GM12878 (cell line): ENCODE measurements around the gene NOP56. TPM values are rescaled to one million over a fixed set of nuclear protein-coding genes. Genes with fewer than 3 reads are reported as not detected.

Source experiments
- ATAC-seq: fragments of 200-7000 bp; cut with Tn5 transposase; 3 replicates; pipeline ENCODE4 v1.9.1; 2020; ENCODE audit warnings: mild to moderate bottlenecking, moderate library complexity
- BruUV-seq: library from RNA; stranded (reverse); fragments of 400-500 nt; replicated peaks from 2 replicates; lab custom pipeline; 2021; lab: Mats Ljungman, UMichigan
- CTCF ChIA-PET: fragments of 300-600 bp; sonication (Branson Sonifier 250); formaldehyde crosslinking; extraction: SDS; loops from one replicate; lab custom pipeline; 2021; ENCODE audit warnings: inconsistent platforms; lab: Yijun Ruan, JAX
- POLR2A ChIA-PET: fragments of 350-600 bp; formaldehyde crosslinking; extraction: SDS; loops from one replicate; lab custom pipeline; 2021; ENCODE audit warnings: inconsistent platforms; lab: Charles Lee
- RAD21 ChIA-PET: fragments of 300-600 bp; sonication (Branson Sonifier 250); formaldehyde crosslinking; loops from one replicate; lab custom pipeline; 2023; ENCODE audit warnings: antibody characterized with exemption; ENCODE audit not compliant: unreplicated experiment; lab: Charles Lee
- SMC1A ChIA-PET: fragments of 300-600 bp; sonication (Branson Sonifier 250); formaldehyde crosslinking; loops from one replicate; lab custom pipeline; 2023; ENCODE audit not compliant: unreplicated experiment, uncharacterized antibody; lab: Charles Lee
- DNase-seq: peaks from one replicate; pipeline ENCODE4 v3.0.0-alpha.2; 2011; ENCODE audit warnings: low read depth, low spot score
- FAIRE-seq: peaks from 3 replicates; lab custom pipeline; 2011; peaks lifted over from hg19 to GRCh38; lab: Jason Lieb, UNC
- H2AFZ ChIP-seq: 2 replicates; pipeline ENCODE4 v1.6.0; 2011; ENCODE audit warnings: low read depth, low read length, control low read depth; ENCODE audit not compliant: control insufficient read depth
- H3K27ac ChIP-seq: 2 replicates; pipeline ENCODE4 v1.5.1; 2011; ENCODE audit warnings: control low read depth; ENCODE audit not compliant: control insufficient read depth, insufficient read depth
- H3K27me3 ChIP-seq, 2 experiments: replicated peaks in 1 of 2; 2 replicates each; pipeline versions ENCODE4 v1.6.0 to v1.6.1; 2011; ENCODE audit warnings: low read length in 1 of 2; ENCODE audit not compliant: control insufficient read depth in 2 of 2, insufficient read depth in 2 of 2
- H3K36me3 ChIP-seq, 2 experiments: 2 replicates each; pipeline ENCODE4 v1.5.1; 2011; ENCODE audit warnings: low read length in 1 of 2; ENCODE audit not compliant: control insufficient read depth in 2 of 2, insufficient read depth in 2 of 2
- H3K4me1 ChIP-seq: 2 replicates; pipeline ENCODE4 v1.6.1; 2011; ENCODE audit warnings: mild to moderate bottlenecking, low read length, moderate library complexity, mixed read lengths; ENCODE audit not compliant: control insufficient read depth, insufficient read depth
- H3K4me2 ChIP-seq: 2 replicates; pipeline ENCODE4 v1.6.0; 2011; ENCODE audit warnings: control low read depth; ENCODE audit not compliant: control insufficient read depth, insufficient read depth
- H3K4me3 ChIP-seq: fragments of 200-600 bp; sonication (generic); 2 replicates; pipeline ENCODE4 v1.5.1; 2016
- H3K79me2 ChIP-seq: 2 replicates; pipeline ENCODE4 v1.6.0; 2011; ENCODE audit warnings: low read length; ENCODE audit not compliant: control insufficient read depth, insufficient read depth
- H3K9ac ChIP-seq: 2 replicates; pipeline ENCODE4 v1.8.0; 2011; ENCODE audit warnings: low read length, control low read depth, mixed read lengths; ENCODE audit not compliant: control insufficient read depth, insufficient read depth
- H3K9me3 ChIP-seq: replicated peaks from 3 replicates; pipeline ENCODE4 v1.5.1; 2011; ENCODE audit warnings: mild to moderate bottlenecking, low read length; ENCODE audit not compliant: control insufficient read depth, insufficient read depth
- H4K20me1 ChIP-seq: 2 replicates; pipeline ENCODE4 v1.6.0; 2011; ENCODE audit not compliant: control insufficient read depth, insufficient read depth
- ASH2L ChIP-seq: fragments of 300-600, 200-600 bp; sonication (generic); IDR thresholded peaks from 2 replicates; pipeline ENCODE4 v1.6.1; 2017; ENCODE audit warnings: low read depth, mild to moderate bottlenecking, borderline replicate concordance
- CBFB ChIP-seq: IDR thresholded peaks from 2 replicates; pipeline ENCODE4 v1.6.1; 2016; ENCODE audit warnings: antibody characterized with exemption, low read depth
- CREB1 ChIP-seq: IDR thresholded peaks from 2 replicates; pipeline ENCODE4 v1.6.1; 2012; ENCODE audit warnings: low read depth, mild to moderate bottlenecking, inconsistent platforms
- FOS ChIP-seq: IDR thresholded peaks from 3 replicates; pipeline ENCODE4 v1.6.1; 2011; ENCODE audit warnings: borderline replicate concordance; ENCODE audit not compliant: insufficient read length; ENCODE audit errors: extremely low read depth
- GABPA ChIP-seq: IDR thresholded peaks from 2 replicates; pipeline ENCODE4 v1.6.1; 2014; ENCODE audit warnings: antibody characterized with exemption, low read depth, mild to moderate bottlenecking, inconsistent platforms
- HDAC2 ChIP-seq: fragments of 200-600 bp; sonication (generic); IDR thresholded peaks from 2 replicates; pipeline ENCODE4 v1.6.1; 2017
- JUNB ChIP-seq: IDR thresholded peaks from 2 replicates; pipeline ENCODE4 v1.6.1; 2016; ENCODE audit warnings: antibody characterized with exemption, mild to moderate bottlenecking
- KAT2A ChIP-seq: conservative IDR thresholded peaks from 2 replicates; pipeline ENCODE4 v1.6.1; 2011; ENCODE audit warnings: low read depth, low read length; ENCODE audit not compliant: control insufficient read depth
- NFYA ChIP-seq: IDR thresholded peaks from 2 replicates; pipeline ENCODE4 v1.6.1; 2011; ENCODE audit warnings: low read depth, mild to moderate bottlenecking, low read length, improper control_type of control experiment, borderline replicate concordance
- NR2C2 ChIP-seq: IDR thresholded peaks from 2 replicates; pipeline ENCODE4 v1.6.1; 2011; ENCODE audit warnings: borderline replicate concordance, low read depth; ENCODE audit not compliant: control insufficient read depth, insufficient read length
- RELA ChIP-seq: fragments of 450-650 bp; IDR thresholded peaks from 2 replicates; pipeline ENCODE4 v1.8.0; 2014; ENCODE audit warnings: borderline replicate concordance; ENCODE audit not compliant: partially characterized antibody
- STAT3 ChIP-seq: IDR thresholded peaks from 2 replicates; pipeline ENCODE4 v1.6.1; 2011; ENCODE audit warnings: low read depth, low read length, improper control_type of control experiment
- WGBS: methylation state at CpG from one replicate; pipeline ENCODE4 v1.1.6; 2016; ENCODE audit warnings: low lambda C conversion rate; ENCODE audit not compliant: insufficient replicate concordance, insufficient coverage; ENCODE audit errors: missing lambda C conversion rate; 5-methylcytosine and 5-hydroxymethylcytosine counted together
- in situ Hi-C: fragments of 300-500 bp; cut with MboI; formaldehyde crosslinking; loops from 9 replicates; pipeline ENCODE4 v1.14.3; 2018; ENCODE audit warnings: mixed read lengths
- intact Hi-C: fragments of 100-400 bp; cut with micrococcal nuclease; formaldehyde crosslinking; loops from one replicate; pipeline ENCODE4 v1.14.2; 2022; ENCODE audit not compliant: unreplicated experiment
- polyA plus RNA-seq, 11 experiments: library from polyadenylated mRNA; depleted of rRNA in 4 of 11; unstranded in 6 of 11; stranded (reverse) in 5 of 11; fragments of >200 nt; fragmentation: Nextera tagmentation in 4 of 11; fragmentation: Illumina TruSeq in 1 of 11; extraction: Ambion mirVana in 4 of 11; extraction: Trizol in 1 of 11; gene quantifications; 1 replicate in 1 of 11; 2 replicates in 10 of 11; pipeline versions ENCODE4 v1.2.1 to v1.2.3, GENCODE V29; 2011 to 2016; ENCODE audit warnings: inconsistent platforms in 2 of 11, missing spikeins in 2 of 11, low read depth in 1 of 11
- total RNA-seq, 4 experiments: library from RNA; depleted of rRNA in 3 of 4; stranded (reverse); fragments of >200 nt in 3 of 4; fragmentation: Illumina TruSeq in 1 of 4; extraction: Trizol in 1 of 4; gene quantifications; 2 replicates each; pipeline versions ENCODE4 v1.2.1 to v1.2.3, GENCODE V29; 2013 to 2021
- TF ChIP-seq, protein P1 (sequence below): fragments of 450-650 bp; formaldehyde crosslinking; IDR thresholded peaks from 2 replicates; pipeline ENCODE4 v1.5.0; 2022; ENCODE audit warnings: mild to moderate bottlenecking, missing genetic modification characterization
- TF ChIP-seq, protein P2 (sequence below): IDR thresholded peaks from 2 replicates; pipeline ENCODE4 v1.6.1; 2012; ENCODE audit warnings: mild to moderate bottlenecking, low read depth, low read length
- TF ChIP-seq, protein P3 (sequence below): fragments of 450-650 bp; IDR thresholded peaks from 2 replicates; pipeline ENCODE4 v1.6.1; 2016; ENCODE audit warnings: mild to moderate bottlenecking

NOP56 gene
- total and polyA plus RNA-seq, 10 of the 15 experiments (the other 5 are each of a cell fraction or from before 2014, with no cell fraction given), result 254 to 550 (median 464) TPM

DNA sequence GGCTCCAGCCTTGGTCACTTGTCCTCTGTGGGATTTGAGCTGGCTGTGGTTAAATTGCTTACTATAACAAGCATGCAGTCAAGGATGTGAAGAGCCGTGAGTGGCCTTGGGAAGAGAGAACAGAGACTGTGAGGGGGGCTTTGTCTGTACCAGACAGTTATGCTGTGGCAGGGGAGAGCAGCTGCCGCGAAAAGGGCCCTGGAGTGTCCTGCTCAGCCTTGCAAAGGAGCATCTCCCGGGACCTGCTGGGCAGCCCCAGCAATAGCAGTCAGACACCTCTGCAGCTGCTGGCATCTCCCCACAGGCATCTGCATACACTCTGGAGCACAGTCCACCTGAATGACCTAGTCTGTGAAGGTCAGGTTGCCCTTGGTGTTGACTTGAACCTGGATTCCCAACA is 46.5 kb downstream of the NOP56 start (continued):
- TF ChIP-seq, protein P1, sequence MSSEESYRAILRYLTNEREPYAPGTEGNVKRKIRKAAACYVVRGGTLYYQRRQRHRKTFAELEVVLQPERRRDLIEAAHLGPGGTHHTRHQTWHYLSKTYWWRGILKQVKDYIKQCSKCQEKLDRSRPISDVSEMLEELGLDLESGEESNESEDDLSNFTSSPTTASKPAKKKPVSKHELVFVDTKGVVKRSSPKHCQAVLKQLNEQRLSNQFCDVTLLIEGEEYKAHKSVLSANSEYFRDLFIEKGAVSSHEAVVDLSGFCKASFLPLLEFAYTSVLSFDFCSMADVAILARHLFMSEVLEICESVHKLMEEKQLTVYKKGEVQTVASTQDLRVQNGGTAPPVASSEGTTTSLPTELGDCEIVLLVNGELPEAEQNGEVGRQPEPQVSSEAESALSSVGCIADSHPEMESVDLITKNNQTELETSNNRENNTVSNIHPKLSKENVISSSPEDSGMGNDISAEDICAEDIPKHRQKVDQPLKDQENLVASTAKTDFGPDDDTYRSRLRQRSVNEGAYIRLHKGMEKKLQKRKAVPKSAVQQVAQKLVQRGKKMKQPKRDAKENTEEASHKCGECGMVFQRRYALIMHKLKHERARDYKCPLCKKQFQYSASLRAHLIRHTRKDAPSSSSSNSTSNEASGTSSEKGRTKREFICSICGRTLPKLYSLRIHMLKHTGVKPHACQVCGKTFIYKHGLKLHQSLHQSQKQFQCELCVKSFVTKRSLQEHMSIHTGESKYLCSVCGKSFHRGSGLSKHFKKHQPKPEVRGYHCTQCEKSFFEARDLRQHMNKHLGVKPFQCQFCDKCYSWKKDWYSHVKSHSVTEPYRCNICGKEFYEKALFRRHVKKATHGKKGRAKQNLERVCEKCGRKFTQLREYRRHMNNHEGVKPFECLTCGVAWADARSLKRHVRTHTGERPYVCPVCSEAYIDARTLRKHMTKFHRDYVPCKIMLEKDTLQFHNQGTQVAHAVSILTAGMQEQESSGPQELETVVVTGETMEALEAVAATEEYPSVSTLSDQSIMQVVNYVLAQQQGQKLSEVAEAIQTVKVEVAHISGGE (CRISPR knock-in tag), result no peak
- TF ChIP-seq NFYA (no peak), KAT2A (no peak), ASH2L (no peak), STAT3 (no peak)

DNA sequence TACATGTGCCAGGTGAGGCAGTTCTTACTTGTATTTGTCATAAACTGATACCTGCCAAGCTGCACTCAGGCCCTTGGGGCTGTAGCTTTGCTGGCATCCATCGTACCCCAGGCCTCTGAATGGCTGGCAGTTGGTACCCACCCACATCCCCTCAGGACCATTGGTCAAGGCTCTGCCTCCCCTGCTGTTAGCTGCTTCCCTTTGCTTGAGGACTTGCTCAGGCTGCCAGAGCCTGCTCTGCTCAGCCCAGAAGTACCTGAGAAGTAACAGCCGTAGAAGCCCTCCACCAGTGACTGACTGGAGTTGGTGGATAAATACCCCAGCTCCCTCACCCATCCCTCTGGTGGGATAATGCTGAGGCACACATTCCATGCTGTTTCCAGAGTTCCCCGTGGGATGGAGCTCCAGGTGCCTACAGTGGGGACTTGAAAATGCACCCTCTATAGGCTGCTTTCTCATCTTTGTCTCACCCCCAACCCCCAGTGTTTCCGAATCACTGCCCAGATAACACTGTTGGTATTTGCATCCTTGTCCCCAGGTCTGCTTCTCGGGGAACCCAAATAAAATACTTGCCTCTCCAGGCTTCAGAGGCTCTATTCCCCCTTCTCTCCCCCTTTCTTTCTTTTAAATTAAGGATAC is 47.5 kb downstream of the NOP56 start:
- H3K36me3 ChIP-seq, result no peaks in the 10 kb centered on the region
- no peak for FAIRE-seq
- H3K4me2 ChIP-seq, result no peak overlapping the region
- ChIA-PET POLR2A (no interaction called here), SMC1A (no interaction called here), CTCF (no interaction called here), RAD21 (no interaction called here)
- H3K4me1 ChIP-seq, result no peaks in the 10 kb centered on the region
- H3K27me3 ChIP-seq, result peaks cover 3 to 4% of the 10 kb centered on the region in 2 experiments
- H3K9me3 ChIP-seq, result no peaks in the 10 kb centered on the region
- in situ Hi-C loops, result no loop called here
- BruUV-seq, result no TSS peak
- no peak overlapping the region for H3K9ac ChIP-seq
- H3K79me2 ChIP-seq, result no peaks in the 10 kb centered on the region
- H4K20me1 ChIP-seq, result no peaks in the 10 kb centered on the region
- H2AFZ ChIP-seq, result no peak overlapping the region
- no peak overlapping the region for H3K4me3 ChIP-seq
- no peak for DNase-seq
- WGBS, result 24% methylated on average over 5 of the region's 5 CpGs
- ATAC-seq, result no peak
- intact Hi-C loops, result no loop called here
- H3K27ac ChIP-seq, result no peak overlapping the region
- TF ChIP-seq RELA, result no peak
- TF ChIP-seq, protein P2, sequence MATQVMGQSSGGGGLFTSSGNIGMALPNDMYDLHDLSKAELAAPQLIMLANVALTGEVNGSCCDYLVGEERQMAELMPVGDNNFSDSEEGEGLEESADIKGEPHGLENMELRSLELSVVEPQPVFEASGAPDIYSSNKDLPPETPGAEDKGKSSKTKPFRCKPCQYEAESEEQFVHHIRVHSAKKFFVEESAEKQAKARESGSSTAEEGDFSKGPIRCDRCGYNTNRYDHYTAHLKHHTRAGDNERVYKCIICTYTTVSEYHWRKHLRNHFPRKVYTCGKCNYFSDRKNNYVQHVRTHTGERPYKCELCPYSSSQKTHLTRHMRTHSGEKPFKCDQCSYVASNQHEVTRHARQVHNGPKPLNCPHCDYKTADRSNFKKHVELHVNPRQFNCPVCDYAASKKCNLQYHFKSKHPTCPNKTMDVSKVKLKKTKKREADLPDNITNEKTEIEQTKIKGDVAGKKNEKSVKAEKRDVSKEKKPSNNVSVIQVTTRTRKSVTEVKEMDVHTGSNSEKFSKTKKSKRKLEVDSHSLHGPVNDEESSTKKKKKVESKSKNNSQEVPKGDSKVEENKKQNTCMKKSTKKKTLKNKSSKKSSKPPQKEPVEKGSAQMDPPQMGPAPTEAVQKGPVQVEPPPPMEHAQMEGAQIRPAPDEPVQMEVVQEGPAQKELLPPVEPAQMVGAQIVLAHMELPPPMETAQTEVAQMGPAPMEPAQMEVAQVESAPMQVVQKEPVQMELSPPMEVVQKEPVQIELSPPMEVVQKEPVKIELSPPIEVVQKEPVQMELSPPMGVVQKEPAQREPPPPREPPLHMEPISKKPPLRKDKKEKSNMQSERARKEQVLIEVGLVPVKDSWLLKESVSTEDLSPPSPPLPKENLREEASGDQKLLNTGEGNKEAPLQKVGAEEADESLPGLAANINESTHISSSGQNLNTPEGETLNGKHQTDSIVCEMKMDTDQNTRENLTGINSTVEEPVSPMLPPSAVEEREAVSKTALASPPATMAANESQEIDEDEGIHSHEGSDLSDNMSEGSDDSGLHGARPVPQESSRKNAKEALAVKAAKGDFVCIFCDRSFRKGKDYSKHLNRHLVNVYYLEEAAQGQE, result no peak
- no peak for TF ChIP-seq NR2C2
- no peak for TF ChIP-seq HDAC2
- TF ChIP-seq, protein P3, sequence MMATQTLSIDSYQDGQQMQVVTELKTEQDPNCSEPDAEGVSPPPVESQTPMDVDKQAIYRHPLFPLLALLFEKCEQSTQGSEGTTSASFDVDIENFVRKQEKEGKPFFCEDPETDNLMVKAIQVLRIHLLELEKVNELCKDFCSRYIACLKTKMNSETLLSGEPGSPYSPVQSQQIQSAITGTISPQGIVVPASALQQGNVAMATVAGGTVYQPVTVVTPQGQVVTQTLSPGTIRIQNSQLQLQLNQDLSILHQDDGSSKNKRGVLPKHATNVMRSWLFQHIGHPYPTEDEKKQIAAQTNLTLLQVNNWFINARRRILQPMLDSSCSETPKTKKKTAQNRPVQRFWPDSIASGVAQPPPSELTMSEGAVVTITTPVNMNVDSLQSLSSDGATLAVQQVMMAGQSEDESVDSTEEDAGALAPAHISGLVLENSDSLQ, result no peak
- TF ChIP-seq FOS, result no peak
- TF ChIP-seq CBFB, result no peak
- TF ChIP-seq CREB1, result no peak
- TF ChIP-seq JUNB, result no peak
- no peak for TF ChIP-seq GABPA
